Dendritic cell treated with granulocyte-macrophage colony-stimulating factor and Interleukin-4, amounts not matched to agents 40 ng/mL and 50 ng/mL, for 4 days (primary cell): ENCODE data around the gene CITED2.
A peak's percentile ranks its signal among the peaks of the same experiment; 100 is the strongest.
"Not testable (repeated sequence)": the region's sequence is repeated elsewhere in the genome, so short reads cannot be mapped to it uniquely, and the experiment has no call there.

Experiments used
- H3K27ac Mint-ChIP-seq: one replicate; pipeline ENCODE4 v1.8.0; 2022; ENCODE audit warnings: mild to moderate bottlenecking, mixed read lengths
- H3K27me3 Mint-ChIP-seq: one replicate; pipeline ENCODE4 v1.8.0; 2022; ENCODE audit warnings: mild to moderate bottlenecking, mixed read lengths
- H3K36me3 Mint-ChIP-seq: one replicate; pipeline ENCODE4 v1.8.0; 2022; ENCODE audit warnings: low read depth, mixed read lengths
- H3K4me1 Mint-ChIP-seq: one replicate; pipeline ENCODE4 v1.8.0; 2022; ENCODE audit warnings: low read depth, mixed read lengths
- H3K4me3 Mint-ChIP-seq: one replicate; pipeline ENCODE4 v1.8.0; 2022; ENCODE audit warnings: mild to moderate bottlenecking, moderate library complexity, mixed read lengths
- H3K9me3 Mint-ChIP-seq: one replicate; pipeline ENCODE4 v1.8.0; 2022; ENCODE audit warnings: mixed read lengths
- intact Hi-C: fragments of 100-400 bp; cut with micrococcal nuclease; formaldehyde crosslinking; loops from one replicate; pipeline ENCODE4 v1.15.0; 2022

The CITED2 gene, protein sequence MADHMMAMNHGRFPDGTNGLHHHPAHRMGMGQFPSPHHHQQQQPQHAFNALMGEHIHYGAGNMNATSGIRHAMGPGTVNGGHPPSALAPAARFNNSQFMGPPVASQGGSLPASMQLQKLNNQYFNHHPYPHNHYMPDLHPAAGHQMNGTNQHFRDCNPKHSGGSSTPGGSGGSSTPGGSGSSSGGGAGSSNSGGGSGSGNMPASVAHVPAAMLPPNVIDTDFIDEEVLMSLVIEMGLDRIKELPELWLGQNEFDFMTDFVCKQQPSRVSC

GRCh38 chr6:139374357-139375225 lies at the start of gene CITED2:
Gene CITED2, minus strand, starts transcription at chr6:139374648. Its CDS starts 704 bp downstream, at chr6:139373944.
- H3K27me3 Mint-ChIP-seq = no peaks in the 10 kb centered on the region
- H3K36me3 Mint-ChIP-seq = peaks cover 58% of the 10 kb centered on the region
- peak within 1 kb of the TSS; percentile 99 for H3K4me3 Mint-ChIP-seq
- peak within 1 kb of the TSS; percentile 100 for H3K27ac Mint-ChIP-seq
- H3K9me3 Mint-ChIP-seq = no peaks in the 10 kb centered on the region
- intact Hi-C loops = loop anchor here (1.0 to 10.0 kb wide), 9 partner anchors 74 to 1548 kb away; no protein-coding TSS in a partner anchor
- peaks cover 42% of the 10 kb centered on the region for H3K4me1 Mint-ChIP-seq

DNA sequence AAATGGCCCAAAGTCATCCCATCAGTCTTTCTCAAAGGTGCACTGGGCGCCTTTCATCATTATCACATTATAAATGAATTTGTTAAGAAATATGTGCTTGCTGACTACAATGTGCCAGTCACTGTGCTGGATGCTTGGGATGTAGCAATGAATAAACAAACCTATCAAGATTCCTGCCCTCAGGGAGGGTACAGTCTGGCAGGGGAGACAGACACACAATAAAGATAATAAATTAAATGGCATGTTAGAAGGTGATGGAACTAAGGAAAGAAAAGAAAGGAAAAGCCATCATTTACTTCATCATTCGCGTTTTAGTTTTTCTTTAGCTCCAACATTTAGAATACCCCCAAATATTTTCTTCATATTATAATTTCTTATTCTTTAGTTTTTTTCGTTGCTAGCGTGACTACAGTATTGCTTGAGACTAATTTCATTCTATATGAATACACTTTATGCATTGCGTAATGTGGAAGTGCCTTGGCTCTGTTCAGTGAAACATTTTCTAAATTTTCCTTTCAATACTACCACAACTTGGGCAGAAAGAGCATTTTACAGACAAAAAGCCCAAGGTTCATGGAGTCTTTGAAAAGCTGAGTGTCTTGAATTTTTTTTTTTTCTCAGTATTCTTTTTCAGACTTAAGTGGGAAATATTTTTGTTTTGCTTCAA lies 48.7 kb upstream of the CITED2 start:
- peak overlapping the region; percentile 90 for H3K27ac Mint-ChIP-seq
- H3K4me1 Mint-ChIP-seq = peaks cover 50% of the 10 kb centered on the region
- H3K4me3 Mint-ChIP-seq = no peak overlapping the region
- intact Hi-C loops = no loop called here
- H3K36me3 Mint-ChIP-seq = no peaks in the 10 kb centered on the region
- H3K27me3 Mint-ChIP-seq = no peaks in the 10 kb centered on the region
- H3K9me3 Mint-ChIP-seq = no peaks in the 10 kb centered on the region

- Mint-ChIP-seq H3K27ac (peak overlapping the region; percentile 90), H3K36me3 (no peaks in the 10 kb centered on the region), H3K4me3 (no peak overlapping the region), H3K9me3 (no peaks in the 10 kb centered on the region), H3K4me1 (peaks cover 53% of the 10 kb centered on the region), H3K27me3 (no peaks in the 10 kb centered on the region)
- intact Hi-C loops = no loop called here
Observed at GRCh38 chr6:139422105-139423036, 47.9 kb upstream of the CITED2 start.

GRCh38 chr6:139418481-139419132 lies 44.2 kb upstream of the CITED2 start:
- no peaks in the 10 kb centered on the region for H3K9me3 Mint-ChIP-seq
- no peaks in the 10 kb centered on the region for H3K36me3 Mint-ChIP-seq
- intact Hi-C loops = no loop called here
- peaks cover 63% of the 10 kb centered on the region for H3K4me1 Mint-ChIP-seq
- no peak overlapping the region for H3K4me3 Mint-ChIP-seq
- peaks cover 2% of the 10 kb centered on the region for H3K27me3 Mint-ChIP-seq
- peak overlapping the region; percentile 6 for H3K27ac Mint-ChIP-seq

GRCh38 chr6:139416146-139416545 lies 41.7 kb upstream of the CITED2 start:
- H3K9me3 Mint-ChIP-seq = no peaks in the 10 kb centered on the region
- peaks cover 2% of the 10 kb centered on the region for H3K27me3 Mint-ChIP-seq
- H3K4me3 Mint-ChIP-seq = no peak overlapping the region
- no peaks in the 10 kb centered on the region for H3K36me3 Mint-ChIP-seq
- no peak overlapping the region for H3K27ac Mint-ChIP-seq
- H3K4me1 Mint-ChIP-seq = peaks cover 42% of the 10 kb centered on the region
- intact Hi-C loops = no loop called here

DNA sequence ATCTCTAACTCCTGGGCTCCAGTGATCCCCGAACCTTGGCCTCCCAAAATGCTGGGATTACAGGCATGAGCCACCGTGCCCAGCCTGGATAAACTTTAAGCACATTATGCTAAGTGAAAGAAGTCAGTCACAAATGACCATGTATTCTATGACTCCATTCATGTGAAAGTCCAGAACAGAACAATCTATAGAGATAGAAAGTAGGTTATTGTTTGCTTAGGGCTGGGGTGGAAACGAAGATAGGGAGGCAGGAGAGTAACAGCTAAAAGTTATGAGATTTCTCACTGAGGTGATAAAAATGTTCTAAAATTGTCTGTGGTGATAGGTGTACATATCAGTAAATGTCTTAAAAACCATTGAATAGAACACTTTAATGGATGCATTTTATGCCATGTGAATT lies 40.9 kb upstream of the CITED2 start:
- Mint-ChIP-seq H3K27ac (no peak overlapping the region), H3K27me3 (peaks cover 2% of the 10 kb centered on the region), H3K36me3 (no peaks in the 10 kb centered on the region), H3K4me1 (peaks cover 35% of the 10 kb centered on the region), H3K4me3 (no peak overlapping the region), H3K9me3 (no peaks in the 10 kb centered on the region)
- intact Hi-C loops = no loop called here

DNA sequence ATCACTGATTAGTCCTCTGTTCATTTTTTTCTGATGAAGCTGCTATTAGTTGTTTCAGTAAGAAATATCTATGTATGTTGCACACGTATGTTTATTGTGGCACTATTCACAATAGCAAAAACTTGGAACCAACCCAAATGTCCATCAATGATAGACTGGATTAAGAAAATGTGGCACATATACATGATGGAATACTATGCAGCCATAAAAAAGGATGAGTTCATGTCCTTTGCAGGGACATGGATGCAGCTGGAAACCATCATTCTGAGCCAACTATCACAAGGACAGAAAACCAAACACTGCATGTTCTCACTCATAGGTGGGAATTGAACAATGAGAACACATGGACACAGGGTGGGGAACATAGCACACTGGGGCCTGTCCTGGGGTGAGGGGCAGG lies 37.7 kb upstream of the CITED2 start:
- not testable (repeated sequence) for H3K27me3 Mint-ChIP-seq, H3K27ac Mint-ChIP-seq, H3K4me3 Mint-ChIP-seq

GRCh38 chr6:139409026-139409425 lies 34.6 kb upstream of the CITED2 start:
- H3K36me3 Mint-ChIP-seq = no peaks in the 10 kb centered on the region
- no peaks in the 10 kb centered on the region for H3K27me3 Mint-ChIP-seq
- no peaks in the 10 kb centered on the region for H3K9me3 Mint-ChIP-seq
- peaks cover 13% of the 10 kb centered on the region for H3K4me1 Mint-ChIP-seq
- no peak overlapping the region for H3K27ac Mint-ChIP-seq
- intact Hi-C loops = no loop called here
- no peak overlapping the region for H3K4me3 Mint-ChIP-seq

More for the DNA sequence above, 37.7 kb upstream of the CITED2 start:
- peaks cover 18% of the 10 kb centered on the region for H3K4me1 Mint-ChIP-seq
- H3K9me3 Mint-ChIP-seq, intact Hi-C loops, H3K36me3 Mint-ChIP-seq: not testable (repeated sequence)

GRCh38 chr6:139407718-139408222 lies 33.3 kb upstream of the CITED2 start:
- Mint-ChIP-seq H3K4me1 (peaks cover 10% of the 10 kb centered on the region), H3K9me3 (no peaks in the 10 kb centered on the region), H3K36me3 (no peaks in the 10 kb centered on the region), H3K4me3 (no peak overlapping the region), H3K27ac (no peak overlapping the region), H3K27me3 (no peaks in the 10 kb centered on the region)
- intact Hi-C loops = no loop called here

GRCh38 chr6:139406577-139407343 lies 32.3 kb upstream of the CITED2 start:
- intact Hi-C loops = no loop called here
- Mint-ChIP-seq H3K4me3 (no peak overlapping the region), H3K36me3 (no peaks in the 10 kb centered on the region), H3K27me3 (no peaks in the 10 kb centered on the region), H3K9me3 (no peaks in the 10 kb centered on the region), H3K27ac (no peak overlapping the region), H3K4me1 (peaks cover 11% of the 10 kb centered on the region)

GRCh38 chr6:139402876-139403386 lies 28.5 kb upstream of the CITED2 start:
- intact Hi-C loops = no loop called here
- Mint-ChIP-seq H3K9me3 (no peaks in the 10 kb centered on the region), H3K4me1 (peaks cover 11% of the 10 kb centered on the region), H3K27me3 (no peaks in the 10 kb centered on the region), H3K36me3 (no peaks in the 10 kb centered on the region), H3K4me3 (no peak overlapping the region), H3K27ac (no peak overlapping the region)

- intact Hi-C loops = no loop called here
- no peaks in the 10 kb centered on the region for H3K36me3 Mint-ChIP-seq
- H3K4me3 Mint-ChIP-seq = no peak overlapping the region
- no peak overlapping the region for H3K27ac Mint-ChIP-seq
- H3K9me3 Mint-ChIP-seq = no peaks in the 10 kb centered on the region
- peaks cover 15% of the 10 kb centered on the region for H3K4me1 Mint-ChIP-seq
- no peaks in the 10 kb centered on the region for H3K27me3 Mint-ChIP-seq
Observed at GRCh38 chr6:139398658-139399057, 24.2 kb upstream of the CITED2 start.
